GM23248 (cell line): ENCODE data around the gene TCEAL5. TPM values are rescaled to one million over a fixed set of nuclear protein-coding genes. Genes with fewer than 3 reads are reported as not detected.

Experiments
- DNase-seq: peaks from one replicate; pipeline ENCODE4 v3.0.0-alpha.2; 2015
- H2AFZ ChIP-seq: fragments of 200-600 bp; sonication (generic); 2 replicates; pipeline ENCODE4 v1.6.1; 2016; ENCODE audit warnings: antibody characterized with exemption
- H3F3A ChIP-seq: fragments of 200-600 bp; sonication (generic); 2 replicates; pipeline ENCODE4 v1.6.1; 2016; ENCODE audit warnings: mild to moderate bottlenecking, antibody characterized with exemption, mixed run types; ENCODE audit not compliant: insufficient read depth
- H3K27ac ChIP-seq: fragments of 200-600 bp; sonication (generic); 2 replicates; pipeline ENCODE4 v1.5.1; 2016; ENCODE audit warnings: mild to moderate bottlenecking
- H3K27me3 ChIP-seq: fragments of 200-600 bp; sonication (generic); replicated peaks from 2 replicates; pipeline ENCODE4 v1.6.1; 2016; ENCODE audit warnings: mild to moderate bottlenecking; ENCODE audit not compliant: insufficient read depth
- H3K36me3 ChIP-seq: fragments of 200-600 bp; sonication (generic); 2 replicates; pipeline ENCODE4 v1.6.1; 2016; ENCODE audit warnings: low read depth, mild to moderate bottlenecking
- H3K4me1 ChIP-seq: fragments of 200-600 bp; sonication (generic); 2 replicates; pipeline ENCODE4 v1.6.1; 2016; ENCODE audit warnings: mild to moderate bottlenecking; ENCODE audit not compliant: insufficient read depth
- H3K4me2 ChIP-seq: fragments of 200-600 bp; sonication (generic); one replicate; pipeline ENCODE4 v1.6.1; 2016; ENCODE audit warnings: mild to moderate bottlenecking; ENCODE audit not compliant: unreplicated experiment
- H3K4me3 ChIP-seq: fragments of 200-600 bp; sonication (generic); 2 replicates; pipeline ENCODE4 v1.5.1; 2016; ENCODE audit warnings: mild to moderate bottlenecking
- H3K79me2 ChIP-seq: fragments of 200-600 bp; sonication (generic); 2 replicates; pipeline ENCODE4 v1.6.1; 2016; ENCODE audit warnings: mild to moderate bottlenecking; ENCODE audit not compliant: insufficient read depth
- H3K9ac ChIP-seq: fragments of 200-600 bp; sonication (generic); 2 replicates; pipeline ENCODE4 v1.6.1; 2016; ENCODE audit warnings: mild to moderate bottlenecking
- H3K9me2 ChIP-seq: fragments of 200-600 bp; sonication (generic); 2 replicates; pipeline ENCODE4 v1.6.1; 2016; ENCODE audit warnings: mixed run types, mild to moderate bottlenecking, moderate library complexity; ENCODE audit not compliant: insufficient read depth
- H3K9me3 ChIP-seq: fragments of 200-600 bp; sonication (generic); one replicate; pipeline ENCODE4 v1.6.1; 2017; ENCODE audit warnings: low read depth
- H4K20me1 ChIP-seq: fragments of 200-600 bp; sonication (generic); 2 replicates; pipeline ENCODE4 v1.6.0; 2016; ENCODE audit not compliant: insufficient read depth
- EZH2 ChIP-seq: fragments of 200-600 bp; sonication (generic); IDR thresholded peaks from 2 replicates; pipeline ENCODE4 v1.6.1; 2018; ENCODE audit warnings: antibody characterized with exemption, mild to moderate bottlenecking; ENCODE audit not compliant: insufficient read depth, poor library complexity, severe bottlenecking
- EZH2phosphoT487 ChIP-seq: fragments of 200-600 bp; sonication (generic); IDR thresholded peaks from 2 replicates; pipeline ENCODE4 v1.6.1; 2018; ENCODE audit warnings: antibody characterized with exemption, moderate library complexity, mild to moderate bottlenecking, low read depth; ENCODE audit not compliant: insufficient read depth
- WGBS, 2 experiments: methylation state at CpG; one replicate each; pipeline ENCODE4 v1.1.6; 2015 to 2017; ENCODE audit warnings: low lambda C conversion rate in 2 of 2, low coverage in 1 of 2; ENCODE audit errors: missing lambda C conversion rate in 2 of 2; 5-methylcytosine and 5-hydroxymethylcytosine counted together
- in situ Hi-C: fragments of 300-500 bp; cut with MboI; formaldehyde crosslinking; loops from 2 replicates; pipeline ENCODE4 v1.15.0; 2020
- polyA plus RNA-seq: library from polyadenylated mRNA; unstranded; fragments of >200 nt; fragmentation: Nextera tagmentation; extraction: Ambion mirVana; gene quantifications from 2 replicates; pipeline ENCODE4 v1.2.1, GENCODE V29; 2016
- total RNA-seq: library from RNA; depleted of rRNA; stranded (reverse); fragments of >200 nt; shearing (Covaris generic); gene quantifications from 2 replicates; pipeline ENCODE4 v1.2.3, GENCODE V29; 2014

TCEAL5 gene
- total and polyA plus RNA-seq, 2 experiments from 2014 or later = not detected

- no peaks in the 10 kb centered on the region for H3K4me1 ChIP-seq
- no peak overlapping the region for H3K9ac ChIP-seq
- no peaks in the 10 kb centered on the region for H3K36me3 ChIP-seq
- no peak overlapping the region for H3K4me3 ChIP-seq
- TF ChIP-seq EZH2phosphoT487 (no peak), EZH2 (no peak)
- H3K79me2 ChIP-seq = no peaks in the 10 kb centered on the region
- H3K4me2 ChIP-seq = no peak overlapping the region
- no peaks in the 10 kb centered on the region for H3K9me2 ChIP-seq
- in situ Hi-C loops = no loop called here
- no peaks in the 10 kb centered on the region for H3K27me3 ChIP-seq
- DNase-seq = no peak
- H3F3A ChIP-seq = no peaks in the 10 kb centered on the region
- no peak overlapping the region for H2AFZ ChIP-seq
- no peak overlapping the region for H3K27ac ChIP-seq
- H3K9me3 ChIP-seq = no peaks in the 10 kb centered on the region
- H4K20me1 ChIP-seq = no peaks in the 10 kb centered on the region
These were observed 28.2 kb upstream of the TCEAL5 start for GRCh38 chrX:103304705-103305104.

GRCh38 chrX:103293118-103293517 is 16.6 kb upstream of the TCEAL5 start:
- no peaks in the 10 kb centered on the region for H3K9me2 ChIP-seq
- no peaks in the 10 kb centered on the region for H3K79me2 ChIP-seq
- in situ Hi-C loops = no loop called here
- H3F3A ChIP-seq = no peaks in the 10 kb centered on the region
- no peaks in the 10 kb centered on the region for H3K36me3 ChIP-seq
- H3K4me1 ChIP-seq = no peaks in the 10 kb centered on the region
- H3K27me3 ChIP-seq = no peaks in the 10 kb centered on the region
- no peak overlapping the region for H3K4me2 ChIP-seq
- no peak overlapping the region for H3K9ac ChIP-seq
- H3K27ac ChIP-seq = no peak overlapping the region
- no peak for DNase-seq
- H3K9me3 ChIP-seq = no peaks in the 10 kb centered on the region
- H4K20me1 ChIP-seq = no peaks in the 10 kb centered on the region
- no peak for TF ChIP-seq EZH2
- TF ChIP-seq EZH2phosphoT487 = no peak
- whole genome bisulfite sequencing, 2 experiments = 67 to 71% methylated on average over 2 of the region's 2 CpGs
- H2AFZ ChIP-seq = no peak overlapping the region
- H3K4me3 ChIP-seq = no peak overlapping the region

DNA sequence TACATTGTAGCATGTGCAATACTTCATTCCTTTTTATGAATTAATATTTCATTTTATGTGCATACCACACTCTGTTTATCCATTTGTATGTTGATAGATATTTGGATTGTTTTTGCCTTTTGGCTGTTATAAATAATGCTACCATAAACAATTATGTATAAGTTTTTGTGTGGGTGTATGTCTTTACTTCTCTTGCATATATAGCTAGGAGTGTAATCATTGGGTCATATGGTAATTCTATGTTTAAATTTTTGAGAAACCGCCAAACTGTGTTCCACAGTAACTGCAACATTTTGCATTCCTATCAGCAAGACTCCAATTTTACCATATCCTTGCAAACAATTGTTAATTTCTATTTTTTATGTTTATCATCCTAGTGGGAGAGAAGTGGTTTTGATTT is 3.1 kb upstream of the TCEAL5 start:
- Histone ChIP-seq H3K9ac (no peak overlapping the region), H3K4me3 (no peak overlapping the region), H2AFZ (no peak overlapping the region), H3F3A (no peaks in the 10 kb centered on the region), H3K27me3 (no peaks in the 10 kb centered on the region; the same call in 1 of the 2 replicates), H3K9me2 (no peaks in the 10 kb centered on the region), H3K79me2 (no peaks in the 10 kb centered on the region), H3K27ac (no peak overlapping the region), H3K4me2 (no peak overlapping the region), H4K20me1 (no peaks in the 10 kb centered on the region), H3K9me3 (no peaks in the 10 kb centered on the region), H3K36me3 (no peaks in the 10 kb centered on the region), H3K4me1 (no peaks in the 10 kb centered on the region)
- no peak for TF ChIP-seq EZH2
- TF ChIP-seq EZH2phosphoT487 = no peak
- 60 to 63% methylated on average over 1 of the region's 1 CpG for WGBS, 2 experiments
- DNase-seq = no peak
- in situ Hi-C loops = no loop called here

DNA sequence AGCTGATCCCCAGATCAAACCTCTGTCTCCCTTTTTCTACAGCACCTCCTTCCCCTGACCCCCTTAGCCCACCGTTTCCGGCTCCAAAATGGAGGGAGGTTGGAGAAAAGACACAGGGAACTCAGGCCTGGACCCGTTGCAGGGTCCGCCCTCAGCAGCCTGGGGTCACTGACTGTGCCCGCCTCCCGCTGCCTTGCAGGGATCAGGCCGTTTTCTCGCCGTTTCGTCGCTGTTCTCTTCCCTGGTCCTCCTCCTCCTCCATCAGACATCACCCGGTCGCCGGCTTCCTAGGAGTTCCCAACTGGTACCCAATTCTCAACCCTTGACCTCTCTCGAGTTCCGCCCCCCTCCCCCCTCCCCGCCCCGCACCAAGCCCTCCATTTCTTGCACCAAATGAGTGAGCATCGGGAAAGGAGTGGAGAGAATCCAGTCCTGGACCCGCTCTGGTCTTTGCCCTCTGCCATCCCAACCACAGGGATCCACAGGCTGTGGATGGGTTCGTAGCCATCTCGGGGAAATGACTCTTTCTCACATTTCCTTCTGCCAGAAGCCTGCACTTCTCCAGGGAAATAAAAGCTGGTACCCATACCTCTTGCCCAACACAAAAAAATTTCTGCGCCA is 493 bp downstream of the TCEAL5 start:
- WGBS, 2 experiments = 2 to 16% methylated on average over 8 to 21 of the region's 23 CpGs
- Histone ChIP-seq H3K79me2 (no peaks in the 10 kb centered on the region), H3K9me3 (no peaks in the 10 kb centered on the region), H3K9ac (no peak overlapping the region), H3K4me2 (no peak overlapping the region), H3K4me1 (no peaks in the 10 kb centered on the region), H3K4me3 (no peak overlapping the region), H3K27me3 (no peaks in the 10 kb centered on the region; the same call in 1 of the 2 replicates), H3F3A (no peaks in the 10 kb centered on the region), H3K36me3 (no peaks in the 10 kb centered on the region), H2AFZ (no peak overlapping the region), H3K27ac (no peak overlapping the region), H3K9me2 (no peaks in the 10 kb centered on the region), H4K20me1 (no peaks in the 10 kb centered on the region)
- TF ChIP-seq EZH2 (no peak), EZH2phosphoT487 (no peak)
- no peak for DNase-seq
- in situ Hi-C loops = no loop called here

DNA sequence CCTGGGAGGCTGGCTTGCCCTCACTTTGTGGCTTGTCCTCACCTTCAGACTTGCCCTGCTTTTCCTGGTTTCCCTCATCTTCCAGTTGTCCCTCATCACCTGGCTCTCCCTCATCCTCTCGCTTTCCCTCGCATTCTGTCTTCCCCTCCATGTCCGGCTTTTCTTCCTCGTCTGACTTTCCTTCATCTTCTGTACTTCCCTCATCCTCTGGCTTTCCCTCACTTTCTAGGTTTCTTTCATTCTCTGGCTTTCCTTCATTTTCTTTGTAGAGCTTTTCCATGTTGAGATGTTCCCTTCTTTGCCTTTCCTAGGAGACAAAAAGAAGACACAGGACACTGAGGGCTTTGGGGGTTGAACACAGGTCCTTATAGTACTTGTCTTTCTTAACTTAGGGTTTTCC is 2.3 kb downstream of the TCEAL5 start:
- H2AFZ ChIP-seq = no peak overlapping the region
- H3K36me3 ChIP-seq = no peaks in the 10 kb centered on the region
- no peaks in the 10 kb centered on the region; the same call in 1 of the 2 replicates for H3K27me3 ChIP-seq
- no peaks in the 10 kb centered on the region for H4K20me1 ChIP-seq
- in situ Hi-C loops = no loop called here
- TF ChIP-seq EZH2phosphoT487 = no peak
- TF ChIP-seq EZH2 = no peak
- H3K9me3 ChIP-seq = no peaks in the 10 kb centered on the region
- no peak overlapping the region for H3K4me2 ChIP-seq
- no peak overlapping the region for H3K4me3 ChIP-seq
- H3F3A ChIP-seq = no peaks in the 10 kb centered on the region
- H3K4me1 ChIP-seq = no peaks in the 10 kb centered on the region
- H3K27ac ChIP-seq = no peak overlapping the region
- H3K9me2 ChIP-seq = no peaks in the 10 kb centered on the region
- no peak for DNase-seq
- no peak overlapping the region for H3K9ac ChIP-seq
- no peaks in the 10 kb centered on the region for H3K79me2 ChIP-seq
- 95 to 100% methylated on average over 4 of the region's 4 CpGs for WGBS, 2 experiments
